ENCODE results near the gene ONECUT3.
"Not testable (repeated sequence)": the region's sequence is repeated elsewhere in the genome, so short reads cannot be mapped to it uniquely, and the experiment has no call there.

Gene ONECUT3

GRCh38 chr19:1794424-1795172, 41.3 kb downstream of the ONECUT3 start:
- no peaks in the 10 kb centered on the region for H3K36me3 Mint-ChIP-seq
- H3K4me3 Mint-ChIP-seq, result no peak overlapping the region
- no peak for ATAC-seq (replicated peaks)
- peaks cover 0 to 5% of the 10 kb centered on the region in 2 donors for H3K4me1 Mint-ChIP-seq
- H3K27ac Mint-ChIP-seq, result no peak overlapping the region
- DNase-seq, result no peak
- peaks cover 37 to 41% of the 10 kb centered on the region in 2 donors for H3K27me3 Mint-ChIP-seq
- no peaks in the 10 kb centered on the region for H3K9me3 Mint-ChIP-seq

DNA sequence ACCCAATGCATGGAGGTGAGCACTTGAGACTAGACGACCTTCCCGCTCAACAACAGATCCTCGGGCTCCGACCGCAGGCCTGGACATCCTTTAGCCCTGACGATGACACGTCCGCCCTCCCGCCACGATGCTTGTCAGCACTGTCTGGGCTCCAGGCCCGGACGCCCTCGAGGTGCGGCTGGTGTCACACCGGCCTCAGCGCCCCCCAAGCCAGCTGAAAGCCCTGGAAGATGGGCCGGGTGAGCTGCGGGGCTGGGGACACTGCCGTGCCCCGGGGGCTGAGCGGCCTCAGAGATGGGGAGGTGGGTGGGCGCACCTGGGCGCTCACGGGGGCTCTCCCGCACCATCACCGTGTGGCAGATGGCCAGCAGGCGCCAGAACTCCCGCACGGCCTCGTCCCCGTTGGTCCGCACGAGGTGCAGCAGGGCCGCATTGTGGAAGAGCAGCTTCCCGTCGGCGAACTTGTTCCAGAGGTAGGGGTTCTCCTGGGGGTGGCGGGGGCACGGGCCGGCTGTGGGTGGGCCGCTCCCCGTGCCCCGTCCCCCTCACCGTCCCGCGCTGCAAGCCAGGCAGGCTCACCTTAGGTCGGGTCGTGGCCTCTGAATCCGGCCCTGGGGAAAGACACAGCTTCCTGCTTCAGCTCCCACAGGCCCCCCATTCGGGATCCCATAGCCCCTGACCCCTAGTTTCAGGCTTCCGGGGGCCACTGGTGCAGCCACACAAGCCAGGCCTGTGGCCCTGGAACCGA, 43.3 kb downstream of the ONECUT3 start:
- Mint-ChIP-seq H3K4me1 (peaks cover 0 to 4% of the 10 kb centered on the region in 2 donors), H3K36me3 (no peaks in the 10 kb centered on the region), H3K9me3 (no peaks in the 10 kb centered on the region), H3K27me3 (peaks cover 30 to 32% of the 10 kb centered on the region in 2 donors), H3K27ac (no peak overlapping the region), H3K4me3 (no peak overlapping the region)
- ATAC-seq (replicated peaks) (peak in 1 of 2 donors; percentile 6), DNase-seq (no peak)

GRCh38 chr19:1797313-1797712, 44.0 kb downstream of the ONECUT3 start:
- H3K9me3 Mint-ChIP-seq; ATAC-seq (replicated peaks); H3K4me1 Mint-ChIP-seq; H3K27ac Mint-ChIP-seq; H3K4me3 Mint-ChIP-seq; H3K36me3 Mint-ChIP-seq; DNase-seq: not testable (repeated sequence)
- H3K27me3 Mint-ChIP-seq, result peaks cover 30 to 32% of the 10 kb centered on the region in 2 donors

GRCh38 chr19:1799695-1800342, 46.5 kb downstream of the ONECUT3 start:
- H3K27me3 Mint-ChIP-seq, result peaks cover 14 to 18% of the 10 kb centered on the region in 2 donors
- no peak overlapping the region for H3K4me3 Mint-ChIP-seq
- H3K4me1 Mint-ChIP-seq, result peaks cover 0 to 4% of the 10 kb centered on the region in 2 donors
- H3K36me3 Mint-ChIP-seq, result no peaks in the 10 kb centered on the region
- no peak overlapping the region for H3K27ac Mint-ChIP-seq
- H3K9me3 Mint-ChIP-seq, result no peaks in the 10 kb centered on the region
- DNase-seq (no peak), ATAC-seq (replicated peaks) (no peak)

GRCh38 chr19:1804858-1805257, 51.6 kb downstream of the ONECUT3 start:
- Mint-ChIP-seq H3K36me3 (no peaks in the 10 kb centered on the region), H3K4me3 (no peak overlapping the region), H3K27me3 (no peaks in the 10 kb centered on the region), H3K9me3 (no peaks in the 10 kb centered on the region), H3K4me1 (no peaks in the 10 kb centered on the region), H3K27ac (no peak overlapping the region)
- DNase-seq (no peak), ATAC-seq (replicated peaks) (no peak)

DNA sequence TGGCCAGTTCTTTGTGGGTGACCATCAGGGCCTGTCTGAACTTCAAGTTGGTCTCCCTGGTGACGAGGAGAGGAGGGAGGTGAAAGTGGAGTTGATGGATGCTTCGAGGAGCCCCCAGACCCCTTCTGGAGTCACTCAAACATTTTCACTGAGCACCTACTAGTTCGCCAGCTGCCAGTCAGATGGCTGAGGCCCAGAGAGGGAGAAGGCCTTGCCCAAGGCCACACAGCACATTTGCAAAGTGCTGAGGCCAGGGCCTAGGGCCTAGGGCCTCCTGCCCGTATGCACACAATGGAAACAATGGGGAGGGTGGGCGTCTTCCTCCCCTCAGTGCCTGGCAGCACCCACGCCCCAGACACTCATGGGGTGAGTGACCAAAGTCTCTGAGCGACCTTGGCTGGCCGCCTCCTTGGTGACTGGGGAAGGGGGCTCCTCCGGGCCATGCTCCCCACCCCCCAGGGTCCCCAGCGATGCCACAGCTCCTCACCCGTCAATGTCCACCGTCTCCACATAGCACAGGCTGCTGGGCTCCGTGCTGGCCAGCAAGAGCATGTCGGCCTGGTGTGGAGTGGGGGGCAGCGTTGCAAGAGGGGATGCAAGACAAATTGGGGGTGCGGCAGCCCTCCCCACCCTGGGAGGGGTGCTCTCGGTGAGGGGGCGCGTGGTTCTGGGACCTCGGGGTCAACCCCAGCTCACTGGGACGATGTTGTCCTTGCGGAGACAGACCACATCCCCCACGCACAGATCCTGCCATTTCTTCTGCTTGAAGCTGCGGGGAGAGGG, 52.3 kb downstream of the ONECUT3 start:
- no peaks in the 10 kb centered on the region for H3K27me3 Mint-ChIP-seq
- H3K4me3 Mint-ChIP-seq, result no peak overlapping the region
- H3K27ac Mint-ChIP-seq, result no peak overlapping the region
- H3K9me3 Mint-ChIP-seq, result no peaks in the 10 kb centered on the region
- H3K36me3 Mint-ChIP-seq, result no peaks in the 10 kb centered on the region
- ATAC-seq (replicated peaks), result no peak
- DNase-seq, result no peak
- no peaks in the 10 kb centered on the region for H3K4me1 Mint-ChIP-seq

DNA sequence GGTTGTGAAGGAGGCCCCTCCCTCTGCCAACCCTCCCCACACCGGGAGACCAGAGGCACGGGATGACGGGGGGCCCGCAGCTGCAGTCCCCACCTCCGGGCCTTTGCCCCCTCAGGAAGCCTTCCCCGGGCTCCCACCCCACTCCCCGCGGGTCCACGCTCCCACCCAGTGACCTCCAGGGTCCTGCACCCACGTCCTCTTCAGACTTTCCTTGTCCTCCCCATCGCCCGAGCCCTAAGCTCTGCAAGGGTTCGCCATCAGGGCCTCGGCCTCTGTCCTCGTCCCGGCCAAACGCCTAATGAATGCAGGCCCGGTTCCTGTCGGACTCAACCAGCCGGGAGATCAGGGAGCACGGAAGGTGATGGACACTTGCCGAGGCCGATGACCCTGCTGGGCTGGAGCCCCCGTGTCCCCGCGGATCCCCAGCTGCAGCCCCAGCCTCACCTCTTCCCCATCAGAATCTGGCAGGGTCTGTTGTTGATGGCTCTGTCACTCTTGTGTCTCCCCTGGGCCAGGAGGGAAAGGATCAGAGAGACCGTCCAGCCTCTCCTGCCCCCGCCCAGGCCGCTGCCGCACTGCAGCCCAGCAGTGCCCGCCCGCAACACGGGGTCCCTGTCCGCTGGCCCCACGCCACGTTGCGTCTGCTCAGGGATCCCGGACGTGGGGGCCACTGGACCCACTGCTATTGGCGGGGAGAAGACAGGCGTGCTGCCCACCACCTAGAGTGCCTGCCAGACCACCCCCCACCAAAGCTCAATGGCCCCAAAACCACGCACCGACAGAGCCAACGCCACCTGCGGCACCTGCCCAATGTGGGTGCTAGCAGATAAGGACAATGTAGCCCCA, 53.1 kb downstream of the ONECUT3 start:
- peaks cover 0 to under 1% of the 10 kb centered on the region in 2 donors for H3K4me1 Mint-ChIP-seq
- H3K27ac Mint-ChIP-seq, result no peak overlapping the region
- H3K27me3 Mint-ChIP-seq, result no peaks in the 10 kb centered on the region
- ATAC-seq (replicated peaks) (no peak), DNase-seq (no peak)
- no peaks in the 10 kb centered on the region for H3K36me3 Mint-ChIP-seq
- no peak overlapping the region for H3K4me3 Mint-ChIP-seq
- H3K9me3 Mint-ChIP-seq, result no peaks in the 10 kb centered on the region

GRCh38 chr19:1807030-1807694, 53.9 kb downstream of the ONECUT3 start:
- DNase-seq (no peak), ATAC-seq (replicated peaks) (no peak)
- H3K4me3 Mint-ChIP-seq, result no peak overlapping the region
- no peaks in the 10 kb centered on the region for H3K27me3 Mint-ChIP-seq
- no peak overlapping the region for H3K27ac Mint-ChIP-seq
- no peaks in the 10 kb centered on the region for H3K9me3 Mint-ChIP-seq
- no peaks in the 10 kb centered on the region for H3K36me3 Mint-ChIP-seq
- peaks cover under 1 to 3% of the 10 kb centered on the region in 2 donors for H3K4me1 Mint-ChIP-seq

DNA sequence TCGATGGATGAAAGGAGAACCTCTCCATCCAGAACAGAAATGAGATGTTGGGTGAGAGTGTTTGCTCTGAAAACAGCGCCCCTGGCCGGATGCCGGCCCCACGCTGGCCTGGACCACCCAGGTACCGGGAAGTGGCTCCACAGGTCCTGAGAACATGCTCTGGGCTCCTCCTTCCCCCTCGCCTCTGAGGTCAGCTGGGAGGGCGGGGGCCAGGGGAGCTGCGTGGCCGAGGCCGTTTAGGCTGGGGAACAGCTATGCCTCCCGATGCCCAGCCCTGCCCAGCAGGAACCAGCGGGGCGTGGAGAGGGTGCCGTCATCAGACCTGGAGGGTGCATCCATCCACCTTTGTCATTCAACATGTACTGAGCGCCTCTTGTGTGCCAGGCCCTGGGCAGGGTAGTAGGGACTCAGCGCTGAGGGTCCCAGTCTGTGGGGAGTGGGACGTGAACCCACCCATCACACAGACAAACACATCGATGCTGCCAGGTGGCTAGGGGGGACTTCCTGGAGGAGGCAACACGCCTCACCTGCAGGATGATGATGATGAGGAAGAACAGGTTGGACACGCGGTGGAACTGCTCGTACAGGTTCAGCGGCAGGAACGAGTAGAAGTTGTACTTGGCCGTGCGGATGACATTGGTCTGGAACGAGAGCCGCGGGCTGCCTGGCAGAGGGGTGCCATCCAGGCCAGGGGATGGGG, 54.5 kb downstream of the ONECUT3 start:
- Mint-ChIP-seq H3K36me3 (no peaks in the 10 kb centered on the region), H3K27me3 (no peaks in the 10 kb centered on the region), H3K9me3 (no peaks in the 10 kb centered on the region), H3K4me3 (no peak overlapping the region), H3K27ac (no peak overlapping the region), H3K4me1 (peaks cover 8 to 9% of the 10 kb centered on the region in 2 donors)
- ATAC-seq (replicated peaks), result no peak
- DNase-seq, result no peak

GRCh38 chr19:1808395-1808731, 55.1 kb downstream of the ONECUT3 start:
- Mint-ChIP-seq H3K36me3 (no peaks in the 10 kb centered on the region), H3K4me3 (no peak overlapping the region)
- ATAC-seq (replicated peaks), result no peak

DNA sequence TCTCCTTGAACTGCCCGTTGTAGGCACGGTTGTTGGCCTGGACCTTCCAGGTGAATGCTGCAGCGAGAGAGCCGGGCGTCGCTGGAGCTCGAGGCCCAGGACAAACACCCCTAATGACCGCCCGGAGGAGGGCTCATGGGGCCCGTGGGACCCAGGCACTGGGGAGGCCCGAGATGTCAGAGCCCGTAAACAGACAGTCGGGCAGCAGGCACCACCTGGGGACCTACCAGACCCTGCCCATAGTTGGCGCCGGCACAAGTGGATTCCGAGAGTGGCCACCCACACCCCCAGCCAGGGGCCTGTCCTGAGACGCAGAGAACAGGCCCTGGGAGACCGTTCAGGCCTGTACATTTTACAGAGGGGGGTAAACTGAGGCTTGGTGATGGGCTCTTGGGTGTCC, 56.4 kb downstream of the ONECUT3 start:
- peaks cover 17 to 18% of the 10 kb centered on the region in 2 donors for H3K4me1 Mint-ChIP-seq

More at GRCh38 chr19:1808395-1808731, 55.1 kb downstream of the ONECUT3 start:
- H3K27ac Mint-ChIP-seq, result no peak overlapping the region
- DNase-seq, result no peak
- peaks cover 13% of the 10 kb centered on the region in 2 donors for H3K4me1 Mint-ChIP-seq
- no peaks in the 10 kb centered on the region for H3K9me3 Mint-ChIP-seq
- no peaks in the 10 kb centered on the region for H3K27me3 Mint-ChIP-seq

DNA sequence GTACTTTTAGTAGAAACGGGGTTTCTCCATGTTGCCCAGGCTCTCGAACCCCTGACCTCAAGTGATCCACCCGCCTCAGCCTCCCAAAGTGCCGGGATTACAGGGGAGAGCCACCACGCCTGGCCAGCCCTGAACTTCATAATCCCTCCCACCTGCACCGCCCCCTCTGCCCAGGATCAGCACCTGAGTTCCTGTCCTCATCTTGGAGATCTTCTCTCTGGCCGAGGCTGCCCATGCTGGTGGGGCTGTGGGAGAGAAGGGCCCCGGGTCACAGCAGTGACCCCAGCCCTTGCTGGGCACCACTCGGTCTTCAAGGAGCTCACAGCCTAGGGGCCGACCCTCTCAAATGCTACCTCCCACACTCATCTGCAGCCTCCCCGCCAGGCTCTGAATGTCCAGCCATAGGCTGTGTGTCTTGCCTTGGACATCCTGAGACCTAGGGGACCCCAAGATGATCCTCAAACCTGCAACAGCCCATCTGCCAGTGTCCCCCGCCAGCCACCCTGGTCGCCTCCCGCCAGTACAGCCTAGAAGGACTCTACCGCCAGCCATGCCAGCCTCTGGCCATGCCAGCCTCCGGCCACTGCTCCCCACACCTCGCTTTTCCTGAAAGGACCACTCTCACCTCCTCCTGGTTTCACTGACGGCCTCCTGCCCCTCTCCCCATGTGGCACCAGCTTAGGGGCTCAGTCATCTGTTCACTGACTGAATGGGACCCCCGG, 57.3 kb downstream of the ONECUT3 start:
- peak overlapping the region; percentile 68 for H3K27ac Mint-ChIP-seq
- H3K9me3 Mint-ChIP-seq, result no peaks in the 10 kb centered on the region
- no peak for ATAC-seq (replicated peaks)
- peaks cover 5 to 7% of the 10 kb centered on the region in 2 donors for H3K36me3 Mint-ChIP-seq
- H3K4me3 Mint-ChIP-seq, result no peak overlapping the region
- H3K27me3 Mint-ChIP-seq, result no peaks in the 10 kb centered on the region
- peaks cover 17 to 18% of the 10 kb centered on the region in 2 donors for H3K4me1 Mint-ChIP-seq
- DNase-seq, result no peak

More for the DNA sequence above, 56.4 kb downstream of the ONECUT3 start:
- DNase-seq (no peak), ATAC-seq (replicated peaks) (no peak)
- no peak overlapping the region for H3K4me3 Mint-ChIP-seq
- H3K27me3 Mint-ChIP-seq, result no peaks in the 10 kb centered on the region
- peaks cover 0 to 2% of the 10 kb centered on the region in 2 donors for H3K36me3 Mint-ChIP-seq
- H3K9me3 Mint-ChIP-seq, result no peaks in the 10 kb centered on the region
- H3K27ac Mint-ChIP-seq, result no peak overlapping the region
